Stimulated activated CD4-positive, alpha-beta T cell treated with anti-CD3 and anti-CD28 coated beads, Interleukin-4, amount 100 ng/mL, for 1 hour (primary cell): ENCODE data around the gene GABARAPL2.
"Not testable (repeated sequence)": the region's sequence is repeated elsewhere in the genome, so short reads cannot be mapped to it uniquely, and the experiment has no call there.

Experiments
- DNase-seq: peaks from one replicate; pipeline ENCODE4 v3.0.0-alpha.2; 2020

GABARAPL2 gene

GRCh38 chr16:75566040-75566757, at the start of gene GABARAPL2:
GABARAPL2 (plus strand) TSS chr16:75566379; CDS start chr16:75566487, 108 bp downstream.
- DNase-seq, result peak; percentile 93

DNA sequence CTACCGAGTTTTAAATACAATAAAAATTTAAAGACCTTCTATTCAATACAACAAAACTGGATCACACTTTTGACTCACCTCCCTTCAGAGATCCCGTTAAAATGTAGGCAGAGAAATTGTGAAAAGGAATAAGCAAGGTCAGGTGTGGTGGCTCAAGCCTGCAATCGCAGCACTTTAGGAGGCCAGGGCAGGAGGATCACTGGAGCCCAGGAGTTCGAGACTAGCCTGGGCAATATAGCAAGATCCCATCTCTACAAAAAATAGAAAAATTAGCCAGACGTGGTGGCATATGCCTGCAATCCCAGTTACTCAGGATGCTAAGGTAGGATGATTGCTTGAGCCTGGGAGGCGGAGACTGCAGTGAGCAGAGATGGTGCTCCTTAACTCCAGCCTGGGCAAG, 47.0 kb upstream of the GABARAPL2 start:
- DNase-seq, result no peak

GRCh38 chr16:75526032-75526790, 40.0 kb upstream of the GABARAPL2 start:
- DNase-seq, result no peak

DNA sequence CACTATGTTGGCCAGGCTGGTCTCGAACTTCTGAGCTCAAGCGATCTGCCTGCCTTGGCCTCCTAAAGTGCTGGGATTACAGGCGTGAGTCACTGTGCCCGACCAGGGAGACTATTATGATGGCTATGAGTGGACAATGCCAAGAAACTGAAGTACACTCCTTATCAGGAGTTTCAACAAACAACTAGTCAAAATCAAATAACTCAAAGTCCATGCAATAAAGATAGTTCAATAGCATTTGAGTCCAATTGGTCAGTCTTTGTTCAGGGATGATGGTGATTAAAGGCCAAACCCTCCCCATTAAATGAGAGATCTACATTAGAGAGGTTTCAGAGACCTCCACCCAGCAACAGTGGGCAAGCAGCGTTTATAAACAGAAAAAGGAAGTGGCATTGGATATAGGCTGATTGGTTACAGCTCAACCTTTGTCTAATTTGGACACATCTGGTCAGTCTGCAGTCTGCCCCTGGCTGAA, 38.3 kb upstream of the GABARAPL2 start:
- DNase-seq, result no peak

DNA sequence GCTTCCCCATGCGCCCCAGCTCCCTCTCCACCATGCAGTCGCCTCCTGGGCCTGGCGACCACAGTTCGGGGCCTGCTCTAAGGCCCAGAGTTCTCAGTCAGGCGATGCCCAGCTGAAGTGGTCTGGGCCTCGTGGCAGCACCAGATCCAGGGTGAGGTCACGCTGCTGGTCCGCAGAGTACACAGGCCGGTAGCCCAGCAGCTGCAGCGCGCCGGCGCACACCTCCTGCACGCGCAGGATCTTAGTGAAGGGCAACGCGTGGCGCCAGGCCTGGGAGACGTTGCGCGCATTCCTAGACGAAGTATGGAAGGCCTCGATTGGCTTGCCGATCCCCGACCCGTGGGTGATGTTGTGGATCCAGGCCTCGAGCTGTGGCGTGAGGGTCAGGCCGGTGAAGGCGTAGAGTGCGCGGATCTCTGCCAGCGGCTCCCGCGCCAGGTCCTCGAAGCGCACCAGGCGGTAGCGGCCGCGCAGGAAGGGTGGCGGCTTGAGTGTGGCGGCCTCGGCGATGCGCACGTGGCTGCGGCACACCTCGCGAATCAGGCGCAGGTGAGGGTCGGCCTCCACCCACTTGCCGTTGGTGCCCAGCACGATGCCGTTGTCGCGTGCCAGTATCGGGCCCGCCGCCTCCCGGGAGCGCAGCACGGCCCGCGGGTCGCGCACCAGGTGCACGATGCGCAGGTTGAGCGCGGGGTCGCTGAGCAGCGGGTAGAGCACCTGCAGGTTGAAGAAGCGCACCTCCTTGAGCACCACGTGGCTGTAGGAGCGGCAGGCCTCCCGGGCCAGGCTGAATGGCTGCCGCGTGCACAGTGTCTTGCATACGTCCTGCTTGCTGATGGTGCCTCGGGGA, 36.9 kb upstream of the GABARAPL2 start:
- DNase-seq, result no peak

GRCh38 chr16:75529959-75530358, 36.2 kb upstream of the GABARAPL2 start:
- no peak for DNase-seq

- DNase-seq, result no peak
Measured at GRCh38 chr16:75532142-75532765, 33.9 kb upstream of the GABARAPL2 start.

GRCh38 chr16:75532791-75533190, 33.4 kb upstream of the GABARAPL2 start:
- DNase-seq, result no peak

DNA sequence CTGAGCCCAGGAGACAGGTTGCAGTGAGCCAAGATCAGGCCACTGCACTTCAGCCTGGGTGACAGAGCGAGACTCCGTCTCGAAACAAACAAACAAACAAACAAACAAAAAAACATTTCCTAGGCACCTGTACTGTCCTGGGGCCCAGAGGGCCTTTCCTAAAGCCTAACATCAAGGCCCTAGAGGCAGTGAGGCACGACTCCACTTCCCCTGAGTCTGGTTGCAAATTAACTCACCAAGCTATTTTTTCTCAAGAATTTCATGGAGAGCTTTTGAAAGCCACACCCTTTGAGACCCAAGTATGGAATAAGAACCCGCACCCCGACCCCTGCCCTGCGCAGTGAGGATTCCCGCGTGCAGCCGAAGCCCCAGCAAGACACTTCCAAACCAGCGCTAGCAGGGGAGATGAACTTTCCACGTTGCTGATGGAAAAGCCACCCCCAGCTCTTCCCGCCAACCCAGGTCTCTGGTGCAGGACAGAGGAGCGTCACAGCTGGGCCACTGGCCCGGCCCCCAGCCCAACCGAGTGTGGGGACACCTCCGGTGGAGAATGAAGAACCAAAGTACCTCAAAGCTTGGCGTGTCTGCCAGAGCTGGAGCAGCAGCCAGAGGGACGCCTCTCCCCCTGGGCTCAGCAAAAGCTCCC, 31.5 kb upstream of the GABARAPL2 start:
- DNase-seq, result no peak

DNA sequence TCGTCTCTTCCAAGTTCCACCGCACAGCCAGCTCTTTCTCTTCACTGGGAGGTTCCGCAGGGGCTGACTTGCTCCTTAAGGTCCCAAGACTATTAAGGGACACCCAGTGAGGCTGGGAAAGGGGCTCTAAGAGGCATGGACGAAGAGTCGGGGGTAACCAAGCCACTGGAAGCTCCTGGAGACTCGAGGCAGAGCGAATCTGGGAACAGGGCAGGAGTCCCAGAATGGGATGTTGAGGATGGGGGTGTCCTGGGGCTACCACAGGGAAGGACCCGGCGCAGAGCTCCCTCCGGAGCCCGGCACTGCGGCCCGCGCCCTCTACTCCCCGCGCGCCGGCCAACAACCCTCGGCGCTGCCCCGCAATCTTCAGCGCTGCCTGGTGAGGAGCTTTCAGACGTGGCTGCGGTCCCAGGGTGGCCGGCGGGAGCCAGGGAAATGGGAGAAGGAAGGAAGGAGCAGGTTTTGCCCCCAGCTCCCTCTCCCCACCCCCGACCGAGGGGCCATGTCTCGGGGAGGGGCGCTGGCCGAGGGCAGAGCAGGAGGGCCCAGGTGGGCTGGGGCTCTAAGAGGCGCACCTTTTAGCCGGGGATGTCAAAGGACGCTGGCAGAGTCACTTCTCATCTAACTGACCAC, 30.9 kb upstream of the GABARAPL2 start:
- no peak for DNase-seq

DNA sequence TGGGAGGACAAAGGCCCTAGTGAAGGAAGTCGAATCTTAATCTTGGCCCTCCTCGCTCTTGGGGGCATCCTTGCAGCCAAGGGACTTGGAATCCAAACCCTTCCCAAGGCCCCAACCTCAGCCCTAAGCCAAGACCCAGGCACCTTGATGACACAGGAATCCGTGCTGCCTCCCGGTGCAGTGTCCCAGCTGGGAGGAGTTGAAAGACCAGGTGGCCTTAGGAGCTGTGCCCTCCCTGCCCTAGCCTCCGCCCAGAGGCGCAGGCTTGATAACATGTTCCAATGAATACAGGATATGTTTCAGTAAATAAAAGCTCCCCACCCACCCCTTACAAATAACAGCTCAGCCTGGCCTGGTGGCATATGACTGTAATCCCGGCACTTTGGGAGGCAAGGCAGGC, 30.3 kb upstream of the GABARAPL2 start, which contains the start of gene CHST5:
Gene CHST5 (minus strand): TSS at position 208 of the 400 bp plus-strand sequence. CDS start 5,724 bp downstream, outside the sequence.
- DNase-seq, result no peak

DNA sequence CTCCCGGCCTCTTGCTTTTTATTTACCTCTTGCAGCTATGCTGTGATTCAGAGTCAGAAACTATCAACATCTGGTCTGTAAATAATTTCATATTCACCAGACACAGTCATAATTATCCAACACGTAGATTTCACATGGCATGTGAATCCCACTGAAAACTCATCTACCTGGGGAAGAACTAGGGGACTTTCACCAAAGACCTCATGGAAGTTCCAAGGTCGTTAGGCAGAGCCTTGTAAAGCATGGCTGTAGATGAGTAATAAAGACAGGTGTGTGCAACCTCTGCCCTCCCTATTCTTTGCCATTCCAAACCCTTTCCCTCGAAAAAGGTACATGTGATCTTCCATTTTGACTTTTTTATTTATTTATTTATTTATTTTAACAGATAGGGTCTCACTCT, 28.4 kb upstream of the GABARAPL2 start:
- DNase-seq, result no peak

- DNase-seq, result not testable (repeated sequence)
Measured at GRCh38 chr16:75538882-75539565, 27.2 kb upstream of the GABARAPL2 start.

DNA sequence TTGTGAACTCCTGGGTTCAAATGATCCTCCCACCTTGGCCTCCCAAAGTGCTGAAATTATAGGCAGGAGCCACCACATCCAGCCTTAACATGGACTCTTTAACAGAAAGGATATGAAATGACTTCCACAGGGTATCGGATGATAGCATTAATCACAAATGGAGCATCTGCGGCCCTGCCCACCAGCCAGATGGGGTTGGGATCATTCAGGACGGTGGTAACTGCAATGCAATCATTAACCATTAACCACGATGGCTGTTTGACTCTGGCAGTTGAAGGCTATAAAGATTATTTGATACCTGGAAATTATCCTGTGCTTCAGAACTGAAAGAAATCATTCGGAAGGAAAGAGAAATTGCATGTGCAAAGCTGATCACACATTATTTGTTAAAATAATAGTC, 24.9 kb upstream of the GABARAPL2 start:
- DNase-seq, result no peak

DNA sequence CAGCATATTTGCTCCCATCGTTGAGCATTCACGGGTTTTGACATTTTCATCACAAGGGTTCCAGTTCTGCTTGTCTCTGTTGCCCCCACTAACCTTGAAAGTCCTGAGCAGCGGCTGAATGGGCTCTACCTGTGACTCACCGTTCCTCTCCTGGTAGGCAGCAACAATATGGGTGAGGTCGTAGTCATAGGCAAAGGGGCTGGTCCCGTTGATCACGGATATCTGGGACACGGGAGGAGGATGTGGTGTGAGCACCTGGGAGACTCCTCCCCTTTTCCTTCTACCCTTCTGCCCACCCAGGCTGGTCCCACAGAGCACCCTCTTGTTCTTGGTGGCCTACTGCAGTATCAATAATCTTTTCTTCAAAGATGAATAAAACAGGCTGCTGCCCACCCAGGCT, 23.7 kb upstream of the GABARAPL2 start:
- DNase-seq, result not testable (repeated sequence)

- not testable (repeated sequence) for DNase-seq
Measured at GRCh38 chr16:75545879-75546278, 20.3 kb upstream of the GABARAPL2 start.

- DNase-seq, result no peak
Measured at GRCh38 chr16:75546293-75546692, 19.9 kb upstream of the GABARAPL2 start.

DNA sequence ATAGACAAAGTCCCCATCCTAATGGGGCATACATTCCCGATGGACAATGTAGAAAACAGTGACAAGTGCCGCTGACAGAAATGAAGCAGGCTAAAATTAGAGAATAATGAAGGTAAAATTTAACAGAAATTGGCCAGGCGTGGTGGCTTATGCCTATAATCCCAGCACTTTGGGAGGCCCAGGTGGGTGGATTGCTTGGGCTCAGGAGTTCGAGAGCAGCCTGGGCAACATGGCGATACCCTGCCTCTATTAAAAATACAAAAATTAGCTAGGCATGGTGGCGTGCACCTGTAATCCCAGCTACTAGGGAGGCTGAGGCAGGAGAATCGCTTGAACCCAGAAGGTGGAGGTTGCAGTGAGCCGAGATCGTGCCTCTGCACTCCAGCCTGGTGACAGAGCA, 17.7 kb upstream of the GABARAPL2 start:
- DNase-seq, result not testable (repeated sequence)

GRCh38 chr16:75550211-75550662, 15.9 kb upstream of the GABARAPL2 start:
- DNase-seq, result no peak

DNA sequence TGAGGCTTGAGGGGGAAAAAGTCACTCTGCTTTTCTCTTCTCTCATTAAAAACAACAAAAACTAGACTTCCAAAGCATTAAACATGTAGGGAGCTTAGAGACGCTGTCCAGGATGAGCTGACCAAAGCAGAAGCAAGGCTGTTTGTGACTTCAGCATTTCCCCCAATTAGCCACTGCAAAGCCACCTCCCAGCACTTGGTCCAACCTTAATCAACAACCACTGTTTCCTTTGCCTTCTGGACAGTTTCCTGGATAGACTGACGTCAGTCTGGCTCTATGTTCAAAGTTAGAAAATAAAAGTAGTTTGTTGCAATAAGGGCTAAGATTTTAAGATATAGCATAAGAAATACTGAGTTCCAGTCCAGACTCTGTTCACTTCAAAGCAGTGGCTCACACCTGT, 13.2 kb upstream of the GABARAPL2 start:
- DNase-seq, result no peak

DNA sequence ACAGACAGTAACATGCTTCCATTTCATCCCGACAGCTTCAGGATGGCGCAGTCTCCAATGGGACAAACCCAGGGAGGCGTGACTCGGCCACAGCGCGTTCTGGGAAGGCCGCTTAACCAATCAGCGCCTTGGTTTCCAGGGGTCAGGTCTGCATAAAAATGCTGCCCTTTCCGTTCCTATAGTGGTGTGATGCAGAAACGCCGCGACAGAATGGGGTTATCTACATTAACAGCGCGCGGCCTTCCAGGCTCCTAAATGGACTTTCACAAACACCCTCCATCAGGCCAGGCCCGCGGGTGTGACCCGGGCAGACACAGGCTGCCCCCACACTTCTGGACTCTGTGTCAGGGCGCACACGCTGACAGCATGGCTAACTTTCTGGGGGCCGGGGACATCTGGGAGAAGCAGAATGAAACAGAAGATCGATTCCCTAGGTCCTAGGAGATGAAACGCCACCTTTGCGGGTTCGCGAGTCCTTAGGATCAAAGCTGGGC, 10.9 kb upstream of the GABARAPL2 start:
- DNase-seq, result no peak
